GM18951 (cell line): ENCODE data around the gene SAMD13.

Source experiments
- POLR2A ChIP-seq: IDR thresholded peaks from 4 replicates; pipeline ENCODE4 v1.6.1; 2011; ENCODE audit warnings: mild to moderate bottlenecking; ENCODE audit not compliant: insufficient read length, insufficient read depth; ENCODE audit errors: extremely low read depth
- in situ Hi-C: fragments of 300-500 bp; cut with MboI; formaldehyde crosslinking; loops from one replicate; pipeline ENCODE4 v1.12.0; 2022; ENCODE audit warnings: low sequenced_read_pairs, mixed read lengths, inconsistent platforms; ENCODE audit not compliant: unreplicated experiment

The SAMD13 gene

DNA sequence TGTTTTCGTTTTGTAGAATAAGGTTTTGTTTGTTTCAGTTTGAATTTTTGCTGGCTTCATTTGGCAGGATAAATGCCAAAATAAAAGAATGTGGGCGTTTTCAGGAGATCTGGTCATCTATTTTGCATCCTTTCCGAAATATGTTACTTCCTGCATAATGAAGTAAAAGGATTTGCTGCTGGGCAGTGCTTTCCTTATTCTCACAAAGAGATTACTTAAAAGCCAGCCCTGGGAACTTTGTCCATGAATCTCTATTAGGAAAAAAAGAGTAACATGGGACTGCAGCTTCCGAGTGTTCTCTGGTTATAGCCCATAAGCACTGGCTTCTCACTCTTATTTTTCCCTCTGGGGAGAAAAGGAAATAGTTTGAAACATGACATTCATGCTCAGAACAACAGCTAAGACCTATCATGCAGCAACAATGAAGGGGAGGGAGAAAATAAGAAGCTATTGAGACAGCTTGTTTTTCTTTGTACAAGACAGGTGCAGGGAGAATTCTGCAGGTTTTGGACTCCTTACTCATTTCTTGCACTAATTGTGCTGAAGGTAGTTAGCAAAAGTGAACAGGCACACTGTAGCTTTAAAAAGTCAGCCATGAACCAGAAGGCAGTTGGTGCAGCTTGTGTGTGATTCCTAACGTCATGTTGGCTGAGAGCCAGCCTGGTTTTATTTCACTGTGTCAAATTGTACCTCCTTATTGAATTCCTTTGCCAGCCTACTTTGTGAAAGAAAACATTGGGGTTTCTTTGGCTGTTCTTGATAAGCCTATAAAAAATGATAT is at the start of gene SAMD13:
TSS of gene SAMD13 (plus strand) at position 705 of the 781 bp plus-strand sequence. CDS start 1,527 bp downstream, outside the sequence.
- in situ Hi-C loops, result no loop called here

DNA sequence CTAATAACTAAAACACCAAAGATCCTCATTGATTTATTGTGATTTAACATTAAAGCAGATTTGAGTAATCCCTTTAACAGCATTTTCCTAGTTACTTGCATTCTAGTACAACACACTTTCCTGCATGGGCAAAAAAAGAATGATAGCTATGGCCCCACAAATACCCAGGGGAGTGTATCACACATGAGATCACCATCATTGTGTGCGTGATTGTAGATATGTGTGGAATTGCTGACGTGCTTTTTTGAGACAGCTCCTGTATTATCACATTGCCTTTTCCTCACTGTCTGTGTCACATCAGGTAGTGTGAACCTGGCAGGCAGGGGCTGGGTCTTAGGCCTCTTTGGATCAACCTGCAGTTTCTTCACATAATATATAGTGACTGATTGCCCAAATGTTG is 48.5 kb upstream of the SAMD13 start:
- TF ChIP-seq POLR2A, result no peak
- in situ Hi-C loops, result no loop called here

More for the DNA sequence above, at the start of gene SAMD13:
- no peak for TF ChIP-seq POLR2A

- in situ Hi-C loops, result no loop called here
- no peak for TF ChIP-seq POLR2A
Measured at GRCh38 chr1:84253891-84254290, 47.6 kb upstream of the SAMD13 start.

DNA sequence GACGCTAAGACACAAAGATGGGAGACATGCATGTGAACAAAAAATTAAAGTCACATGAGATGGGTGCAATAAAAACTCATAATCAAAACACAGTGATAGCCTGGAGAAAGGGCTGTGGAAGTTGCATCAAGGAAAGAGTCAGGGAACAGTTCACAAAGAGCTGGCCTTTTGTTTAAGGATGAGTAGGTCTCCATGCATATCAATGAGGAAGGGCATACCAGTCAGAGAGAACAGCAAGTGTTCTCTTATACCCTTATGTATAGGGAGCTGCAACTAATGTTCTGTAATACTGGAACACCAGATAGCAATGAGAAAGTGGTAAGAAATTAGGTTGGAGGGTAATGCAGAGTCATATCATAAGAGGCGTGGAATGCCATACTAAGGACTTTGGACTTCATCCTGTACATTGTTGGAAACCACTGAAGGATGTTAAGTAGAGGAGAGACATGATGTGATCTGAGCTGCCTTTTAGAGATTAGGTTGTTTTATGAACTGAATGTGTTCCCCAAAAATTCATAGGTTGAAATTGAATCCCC is 46.7 kb upstream of the SAMD13 start:
- in situ Hi-C loops, result no loop called here
- TF ChIP-seq POLR2A, result no peak

DNA sequence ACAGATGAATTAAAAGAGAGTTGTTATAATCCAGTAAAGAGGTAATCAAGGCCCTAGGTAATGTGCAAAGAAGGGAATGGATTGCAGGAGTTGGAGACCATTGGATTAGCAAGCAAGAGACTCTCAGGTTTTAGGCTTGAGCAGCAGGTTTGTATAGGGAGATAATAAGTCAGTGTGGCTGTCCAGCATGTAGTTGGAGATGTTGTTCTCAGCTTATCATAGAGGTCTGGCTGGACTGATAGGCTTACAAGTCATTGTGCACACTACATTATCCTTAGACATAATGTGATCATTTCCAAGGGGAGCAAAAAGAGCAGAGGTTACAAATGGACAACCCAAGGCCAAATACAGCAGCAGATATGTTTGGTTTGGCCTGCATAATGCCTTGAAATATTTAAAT is 45.9 kb upstream of the SAMD13 start:
- no peak for TF ChIP-seq POLR2A
- in situ Hi-C loops, result no loop called here

- TF ChIP-seq POLR2A, result no peak
- in situ Hi-C loops, result no loop called here
Measured at GRCh38 chr1:84257617-84258016, 43.9 kb upstream of the SAMD13 start.

- in situ Hi-C loops, result no loop called here
- no peak for TF ChIP-seq POLR2A
Measured at GRCh38 chr1:84259376-84259775, 42.1 kb upstream of the SAMD13 start.

DNA sequence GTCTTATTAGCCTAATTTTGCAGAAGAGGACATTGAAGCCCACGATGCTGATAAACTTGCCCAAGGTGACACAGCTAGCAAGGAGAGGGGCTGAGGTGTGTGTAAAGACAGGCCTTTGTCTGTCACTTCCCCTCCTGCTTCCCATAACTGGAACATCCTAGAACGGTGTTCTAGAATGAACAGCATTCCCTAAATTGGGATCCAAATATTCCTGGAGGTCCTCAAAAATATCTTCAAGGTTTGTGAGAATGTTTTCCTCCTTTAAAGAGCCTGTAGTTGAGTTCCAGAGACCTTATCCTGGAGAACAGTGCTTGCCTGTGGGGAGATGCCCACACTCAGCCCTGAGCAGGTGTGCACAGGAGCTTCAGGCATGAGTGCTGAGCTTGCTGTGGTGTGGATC is 41.5 kb upstream of the SAMD13 start:
- in situ Hi-C loops, result no loop called here

GRCh38 chr1:84260852-84261518 is 40.5 kb upstream of the SAMD13 start:
- no peak for TF ChIP-seq POLR2A
- in situ Hi-C loops, result no loop called here

More for the DNA sequence above, 41.5 kb upstream of the SAMD13 start:
- TF ChIP-seq POLR2A, result no peak

- in situ Hi-C loops, result no loop called here
- TF ChIP-seq POLR2A, result no peak
Measured at GRCh38 chr1:84264961-84265360, 36.5 kb upstream of the SAMD13 start.

- in situ Hi-C loops, result no loop called here
Measured at GRCh38 chr1:84265867-84266266, 35.6 kb upstream of the SAMD13 start.

DNA sequence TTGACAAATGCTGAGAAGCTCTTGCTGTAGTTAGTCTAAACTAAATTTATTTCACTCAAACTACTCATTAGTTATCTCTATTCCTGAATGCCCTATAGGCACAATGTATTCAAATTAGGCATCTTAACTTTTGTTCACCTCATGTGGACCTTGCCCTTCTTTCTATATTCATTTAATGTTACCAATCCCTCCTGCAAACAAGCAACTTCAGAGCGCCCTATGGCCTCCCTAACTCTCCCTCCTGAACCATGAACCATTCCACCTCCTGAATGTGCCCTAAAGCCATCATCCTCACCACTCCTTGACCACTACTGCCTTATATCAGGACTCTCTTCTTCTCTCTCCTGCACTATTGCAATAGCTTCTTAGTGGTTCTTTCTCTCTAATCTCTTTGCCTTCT is 34.8 kb upstream of the SAMD13 start:
- in situ Hi-C loops, result no loop called here
- no peak for TF ChIP-seq POLR2A

More at GRCh38 chr1:84265867-84266266, 35.6 kb upstream of the SAMD13 start:
- TF ChIP-seq POLR2A, result no peak

GRCh38 chr1:84267476-84267875 is 34.0 kb upstream of the SAMD13 start:
- no peak for TF ChIP-seq POLR2A
- in situ Hi-C loops, result no loop called here

GRCh38 chr1:84268346-84268745 is 33.2 kb upstream of the SAMD13 start:
- in situ Hi-C loops, result no loop called here

DNA sequence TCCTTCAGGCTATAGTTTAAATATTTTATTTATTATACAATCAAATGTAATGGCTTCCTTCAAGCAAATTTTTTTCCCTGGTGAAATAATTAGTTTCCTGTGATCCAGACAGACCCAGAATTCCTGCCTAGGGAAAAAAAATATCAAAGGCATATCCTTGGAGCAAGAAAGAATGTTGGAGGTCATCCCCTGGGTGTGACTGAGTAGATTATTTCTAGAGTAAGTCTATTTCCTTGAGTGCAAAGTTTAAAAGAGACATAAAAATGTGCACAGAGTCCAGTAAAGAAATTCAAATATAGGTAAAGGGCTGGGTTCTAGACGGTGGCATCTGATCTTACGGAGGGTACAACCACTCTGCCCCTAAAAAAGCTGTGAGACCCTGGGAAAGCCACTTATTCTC is 32.2 kb upstream of the SAMD13 start:
- TF ChIP-seq POLR2A, result no peak
- in situ Hi-C loops, result no loop called here

More at GRCh38 chr1:84268346-84268745, 33.2 kb upstream of the SAMD13 start:
- no peak for TF ChIP-seq POLR2A
